ENCODE results near the gene CDKAL1.

The CDKAL1 gene

GRCh38 chr6:20927130-20927860 lies 393.0 kb downstream of the CDKAL1 start:
- Histone ChIP-seq H3K9me3 (ENCODE audit: severe bottlenecking) (no peaks in the 10 kb centered on the region), H3K4me3 (ENCODE audit: severe bottlenecking) (no peak overlapping the region), H3K36me3 (ENCODE audit: low read depth) (no peaks in the 10 kb centered on the region), H3K27me3 (ENCODE audit: insufficient read depth, poor library complexity, severe bottlenecking) (no peaks in the 10 kb centered on the region), H3K4me1 (ENCODE audit: insufficient read depth, poor library complexity, severe bottlenecking) (no peaks in the 10 kb centered on the region), H3K27ac (ENCODE audit: poor library complexity, severe bottlenecking) (no peak overlapping the region)
- ATAC-seq (ENCODE audit: low read depth) (no peak), DNase-seq (ENCODE audit: low spot score) (no peak)
- no peak for TF ChIP-seq CTCF (IDR thresholded peaks at IDR 0.05; ENCODE audit: poor library complexity, severe bottlenecking)

- Histone ChIP-seq H3K9me3 (ENCODE audit: severe bottlenecking) (no peaks in the 10 kb centered on the region), H3K4me1 (ENCODE audit: insufficient read depth, poor library complexity, severe bottlenecking) (no peaks in the 10 kb centered on the region), H3K27me3 (ENCODE audit: insufficient read depth, poor library complexity, severe bottlenecking) (no peaks in the 10 kb centered on the region), H3K36me3 (ENCODE audit: low read depth) (no peaks in the 10 kb centered on the region), H3K27ac (ENCODE audit: poor library complexity, severe bottlenecking) (no peak overlapping the region), H3K4me3 (ENCODE audit: severe bottlenecking) (no peak overlapping the region)
- no peak for TF ChIP-seq CTCF (IDR thresholded peaks at IDR 0.05; ENCODE audit: poor library complexity, severe bottlenecking)
- DNase-seq (ENCODE audit: low spot score) (no peak), ATAC-seq (ENCODE audit: low read depth) (no peak)
Measured at GRCh38 chr6:20929283-20929682, 395.0 kb downstream of the CDKAL1 start.

- DNase-seq (ENCODE audit: low spot score) (no peak), ATAC-seq (ENCODE audit: low read depth) (no peak)
- H3K27ac ChIP-seq (ENCODE audit: poor library complexity, severe bottlenecking), result no peak overlapping the region
Measured at GRCh38 chr6:20931093-20931492, 396.8 kb downstream of the CDKAL1 start.

GRCh38 chr6:20931772-20932171 lies 397.5 kb downstream of the CDKAL1 start:
- H3K4me1 ChIP-seq (ENCODE audit: insufficient read depth, poor library complexity, severe bottlenecking), result no peaks in the 10 kb centered on the region
- H3K27ac ChIP-seq (ENCODE audit: poor library complexity, severe bottlenecking), result no peak overlapping the region
- ATAC-seq (ENCODE audit: low read depth), result no peak
- H3K27me3 ChIP-seq (ENCODE audit: insufficient read depth, poor library complexity, severe bottlenecking), result no peaks in the 10 kb centered on the region
- no peaks in the 10 kb centered on the region for H3K9me3 ChIP-seq (ENCODE audit: severe bottlenecking)
- H3K36me3 ChIP-seq (ENCODE audit: low read depth), result no peaks in the 10 kb centered on the region
- TF ChIP-seq CTCF (IDR thresholded peaks at IDR 0.05; ENCODE audit: poor library complexity, severe bottlenecking), result no peak
- no peak overlapping the region for H3K4me3 ChIP-seq (ENCODE audit: severe bottlenecking)
- no peak for DNase-seq (ENCODE audit: low spot score)

More at GRCh38 chr6:20931093-20931492, 396.8 kb downstream of the CDKAL1 start:
- Histone ChIP-seq H3K27me3 (ENCODE audit: insufficient read depth, poor library complexity, severe bottlenecking) (no peaks in the 10 kb centered on the region), H3K4me1 (ENCODE audit: insufficient read depth, poor library complexity, severe bottlenecking) (no peaks in the 10 kb centered on the region), H3K4me3 (ENCODE audit: severe bottlenecking) (no peak overlapping the region), H3K36me3 (ENCODE audit: low read depth) (no peaks in the 10 kb centered on the region), H3K9me3 (ENCODE audit: severe bottlenecking) (no peaks in the 10 kb centered on the region)
- no peak for TF ChIP-seq CTCF (IDR thresholded peaks at IDR 0.05; ENCODE audit: poor library complexity, severe bottlenecking)

GRCh38 chr6:20932284-20932683 lies 398.0 kb downstream of the CDKAL1 start:
- no peaks in the 10 kb centered on the region for H3K36me3 ChIP-seq (ENCODE audit: low read depth)
- DNase-seq (ENCODE audit: low spot score) (no peak), ATAC-seq (ENCODE audit: low read depth) (no peak)
- no peaks in the 10 kb centered on the region for H3K27me3 ChIP-seq (ENCODE audit: insufficient read depth, poor library complexity, severe bottlenecking)
- no peak overlapping the region for H3K27ac ChIP-seq (ENCODE audit: poor library complexity, severe bottlenecking)
- no peak overlapping the region for H3K4me3 ChIP-seq (ENCODE audit: severe bottlenecking)
- H3K4me1 ChIP-seq (ENCODE audit: insufficient read depth, poor library complexity, severe bottlenecking), result no peaks in the 10 kb centered on the region
- no peaks in the 10 kb centered on the region for H3K9me3 ChIP-seq (ENCODE audit: severe bottlenecking)
- TF ChIP-seq CTCF (IDR thresholded peaks at IDR 0.05; ENCODE audit: poor library complexity, severe bottlenecking), result no peak
